Stimulated activated CD4-positive, alpha-beta T cell treated with anti-CD3 and anti-CD28 coated beads, Interleukin-15, amount 100 ng/mL, for 48 hours (primary cell): ENCODE measurements around the gene ST7.
"Not testable (repeated sequence)": the region's sequence is repeated elsewhere in the genome, so short reads cannot be mapped to it uniquely, and the experiment has no call there.

Experiments used
- DNase-seq, 2 donors: peaks; one replicate each; pipeline ENCODE4 v3.0.0-alpha.2; 2020; ENCODE audit warnings: low read depth in 2 of 2

The ST7 gene

GRCh38 chr7:117025891-117026290 is 72.6 kb downstream of the ST7 start:
- no peak for DNase-seq

- DNase-seq: not testable (repeated sequence)
Observed at GRCh38 chr7:117030346-117030745, 77.0 kb downstream of the ST7 start.

- DNase-seq: not testable (repeated sequence)
Observed at GRCh38 chr7:117030793-117031192, 77.5 kb downstream of the ST7 start.

- DNase-seq: no peak
Observed at GRCh38 chr7:117032810-117033209, 79.5 kb downstream of the ST7 start.

- no peak for DNase-seq
Observed at GRCh38 chr7:117034851-117035464, 81.7 kb downstream of the ST7 start.

GRCh38 chr7:117035465-117035862 is 82.2 kb downstream of the ST7 start:
- no peak for DNase-seq

GRCh38 chr7:117036053-117036669 is 82.9 kb downstream of the ST7 start:
- DNase-seq: no peak

GRCh38 chr7:117036836-117037235 is 83.5 kb downstream of the ST7 start:
- DNase-seq: no peak

- no peak for DNase-seq
Observed at GRCh38 chr7:117038408-117038807, 85.1 kb downstream of the ST7 start.

- no peak for DNase-seq
Observed at GRCh38 chr7:117041007-117041406, 87.7 kb downstream of the ST7 start.

GRCh38 chr7:117041822-117042221 is 88.5 kb downstream of the ST7 start:
- no peak for DNase-seq

GRCh38 chr7:117043108-117043825 is 90.0 kb downstream of the ST7 start:
- no peak for DNase-seq

GRCh38 chr7:117044664-117045063 is 91.4 kb downstream of the ST7 start:
- DNase-seq: no peak

- DNase-seq: no peak
Observed at GRCh38 chr7:117045927-117046710, 92.8 kb downstream of the ST7 start.

- DNase-seq: no peak
Observed at GRCh38 chr7:117047496-117047895, 94.2 kb downstream of the ST7 start.

GRCh38 chr7:117048114-117048866 is 95.0 kb downstream of the ST7 start:
- DNase-seq: no peak

- no peak for DNase-seq
Observed at GRCh38 chr7:117048882-117049281, 95.6 kb downstream of the ST7 start.

GRCh38 chr7:117051808-117052207 is 98.5 kb downstream of the ST7 start:
- no peak for DNase-seq

GRCh38 chr7:117053432-117053831 is 100.1 kb downstream of the ST7 start:
- DNase-seq: no peak

- DNase-seq: no peak
Observed at GRCh38 chr7:117061751-117062150, 108.5 kb downstream of the ST7 start.

- DNase-seq: no peak
Observed at GRCh38 chr7:117062300-117062699, 109.0 kb downstream of the ST7 start.

GRCh38 chr7:117064688-117065087 is 111.4 kb downstream of the ST7 start:
- DNase-seq: no peak
